Immature natural killer cell (primary cell): ENCODE measurements around the gene ZCCHC2. TPM values are rescaled to one million over a fixed set of nuclear protein-coding genes. Genes with fewer than 3 reads are reported as not detected.

ENCODE experiments used
- DNase-seq, 3 donors: peaks; one replicate each; pipeline ENCODE4 v3.0.0; 2022; ENCODE audit warnings: mixed read lengths in 1 of 3
- H3K27ac Mint-ChIP-seq, 6 donors: one replicate each; pipeline ENCODE4 v1.8.0; 2020; ENCODE audit warnings: mixed read lengths in 6 of 6, mild to moderate bottlenecking in 5 of 6, inconsistent platforms in 4 of 6, moderate library complexity in 3 of 6
- H3K27me3 Mint-ChIP-seq, 3 donors: one replicate each; pipeline ENCODE4 v1.8.0; 2020 to 2021; ENCODE audit warnings: low read depth in 3 of 3, mild to moderate bottlenecking in 3 of 3, mixed read lengths in 3 of 3, moderate library complexity in 3 of 3, inconsistent platforms in 1 of 3
- H3K36me3 Mint-ChIP-seq, 3 donors: one replicate each; pipeline ENCODE4 v1.8.0; 2020; ENCODE audit warnings: mixed read lengths in 3 of 3, inconsistent platforms in 2 of 3, mild to moderate bottlenecking in 2 of 3
- H3K4me1 Mint-ChIP-seq, 2 donors: one replicate each; pipeline ENCODE4 v1.8.0; 2020; ENCODE audit warnings: inconsistent platforms in 2 of 2, mild to moderate bottlenecking in 2 of 2, mixed read lengths in 2 of 2, moderate library complexity in 1 of 2
- H3K4me3 Mint-ChIP-seq, 5 donors: one replicate each; pipeline ENCODE4 v1.8.0; 2020; ENCODE audit warnings: mild to moderate bottlenecking in 5 of 5, mixed read lengths in 5 of 5, inconsistent platforms in 3 of 5, moderate library complexity in 3 of 5
- H3K9me3 Mint-ChIP-seq, 6 donors: one replicate each; pipeline ENCODE4 v1.8.0; 2020; ENCODE audit warnings: mild to moderate bottlenecking in 6 of 6, mixed read lengths in 6 of 6, inconsistent platforms in 4 of 6, moderate library complexity in 3 of 6
- polyA plus RNA-seq, 3 donors: library from polyadenylated mRNA; unstranded; fragments of 300-500 nt; fragmentation: Illumina TruSeq; gene quantifications; one replicate each; pipeline ENCODE4 v1.2.3, GENCODE V29; 2021

The ZCCHC2 gene
- polyA plus RNA-seq, 3 donors from 2014 or later = 1.6 to 4.2 (median 2.1) TPM

DNA sequence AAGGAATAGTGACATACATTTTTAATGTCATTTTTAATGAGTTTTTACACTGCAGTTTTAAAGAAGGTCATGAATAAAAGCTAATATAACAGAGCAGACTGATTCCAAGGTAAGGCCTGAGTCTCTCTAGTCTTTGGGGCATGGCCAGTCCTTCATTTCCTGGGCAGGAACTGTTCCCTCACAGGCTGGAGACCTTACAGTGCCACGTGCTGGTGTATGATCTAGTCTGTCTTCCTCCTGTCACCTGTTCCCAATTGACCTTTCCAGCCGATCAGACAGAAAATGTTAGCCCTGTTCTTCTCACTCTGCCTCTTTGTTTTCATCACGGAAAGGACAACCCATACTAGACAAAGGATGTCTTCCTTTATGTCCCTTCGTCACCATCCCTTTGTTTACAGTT lies 33.6 kb downstream of the ZCCHC2 start:
- DNase-seq = no peak
- H3K27me3 Mint-ChIP-seq = peaks cover 0 to 2% (median 2%) of the 10 kb centered on the region in 3 donors
- peaks cover 15 to 25% of the 10 kb centered on the region in 2 donors for H3K4me1 Mint-ChIP-seq
- H3K36me3 Mint-ChIP-seq = peaks cover 25 to 53% (median 48%) of the 10 kb centered on the region in 3 donors
- no peak overlapping the region for H3K4me3 Mint-ChIP-seq
- H3K27ac Mint-ChIP-seq = no peak overlapping the region
- H3K9me3 Mint-ChIP-seq = no peaks in the 10 kb centered on the region

DNA sequence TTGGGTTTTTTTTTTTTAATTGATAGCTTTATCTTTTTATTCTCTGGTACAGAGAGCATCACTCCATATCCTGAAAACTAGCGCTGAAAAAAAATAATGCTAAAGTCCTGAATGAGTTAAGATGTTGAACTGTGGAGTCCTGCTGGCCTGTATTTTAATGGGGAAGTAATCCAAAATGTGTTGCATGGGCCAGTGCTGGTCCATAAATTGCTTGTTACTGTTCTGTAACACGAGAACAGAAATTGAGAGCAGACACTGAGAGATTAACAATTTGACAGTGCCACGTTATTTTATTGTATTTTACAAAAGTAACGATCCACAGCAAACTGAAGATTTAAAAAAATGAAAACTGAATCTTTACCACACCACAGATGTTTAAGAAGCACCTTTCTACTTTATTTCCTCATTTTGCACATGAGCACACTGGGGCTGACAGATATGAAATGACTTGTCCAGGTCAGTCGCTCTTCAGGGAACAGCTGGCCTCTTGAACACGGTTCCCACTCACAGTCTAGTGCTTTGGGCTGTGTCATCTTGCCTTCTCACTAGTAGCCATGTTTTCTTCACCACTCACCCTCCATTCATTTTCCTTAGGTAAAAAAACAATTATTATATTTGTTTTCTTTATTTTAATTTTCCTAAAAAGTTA lies 35.3 kb downstream of the ZCCHC2 start:
- H3K4me1 Mint-ChIP-seq = peaks cover 15 to 17% of the 10 kb centered on the region in 2 donors
- peaks cover 38 to 55% (median 53%) of the 10 kb centered on the region in 3 donors for H3K36me3 Mint-ChIP-seq
- no peak for DNase-seq
- H3K9me3 Mint-ChIP-seq = no peaks in the 10 kb centered on the region
- H3K27ac Mint-ChIP-seq = peak overlapping the region in 1 of 6 donors; percentile 15
- H3K27me3 Mint-ChIP-seq = peaks cover 0 to 3% (median 2%) of the 10 kb centered on the region in 3 donors
- H3K4me3 Mint-ChIP-seq = no peak overlapping the region

- Mint-ChIP-seq H3K9me3 (no peaks in the 10 kb centered on the region), H3K27ac (no peak overlapping the region)
These were observed 41.2 kb downstream of the ZCCHC2 start for GRCh38 chr18:62564044-62564443.

DNA sequence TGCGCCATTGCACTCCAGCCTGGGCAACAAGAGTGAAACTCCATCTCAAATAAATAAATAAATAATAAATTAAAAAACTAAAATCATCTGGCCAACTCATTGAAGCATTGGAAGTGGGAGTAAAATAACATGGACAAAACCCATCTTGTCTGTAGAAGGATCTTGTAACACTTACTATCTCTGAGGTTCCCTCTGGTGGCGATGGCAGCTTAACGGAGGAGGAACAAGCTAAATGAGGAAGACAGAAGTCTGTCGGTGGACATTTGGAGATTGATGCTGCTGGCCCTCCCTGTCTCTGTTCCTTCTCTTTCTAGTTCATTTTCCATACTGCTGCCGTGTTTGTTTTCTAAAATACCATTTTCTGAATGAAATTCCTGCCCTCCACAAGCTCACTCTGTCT lies 43.4 kb downstream of the ZCCHC2 start:
- Mint-ChIP-seq H3K36me3 (peaks cover 54 to 70% (median 61%) of the 10 kb centered on the region in 3 donors), H3K27me3 (peaks cover 0 to 1% (median 0%) of the 10 kb centered on the region in 3 donors), H3K27ac (peak overlapping the region in 1 of 6 donors; percentile 67), H3K9me3 (no peaks in the 10 kb centered on the region), H3K4me1 (peaks cover 9 to 24% of the 10 kb centered on the region in 2 donors), H3K4me3 (no peak overlapping the region)
- DNase-seq = peak in 1 of 3 donors; percentile 12

More at GRCh38 chr18:62564044-62564443, 41.2 kb downstream of the ZCCHC2 start:
- Mint-ChIP-seq H3K4me3 (no peak overlapping the region), H3K4me1 (peaks cover 5 to 14% of the 10 kb centered on the region in 2 donors), H3K27me3 (peaks cover 0 to 3% (median 0%) of the 10 kb centered on the region in 3 donors), H3K36me3 (peaks cover 45 to 73% (median 55%) of the 10 kb centered on the region in 3 donors)
- no peak for DNase-seq

DNA sequence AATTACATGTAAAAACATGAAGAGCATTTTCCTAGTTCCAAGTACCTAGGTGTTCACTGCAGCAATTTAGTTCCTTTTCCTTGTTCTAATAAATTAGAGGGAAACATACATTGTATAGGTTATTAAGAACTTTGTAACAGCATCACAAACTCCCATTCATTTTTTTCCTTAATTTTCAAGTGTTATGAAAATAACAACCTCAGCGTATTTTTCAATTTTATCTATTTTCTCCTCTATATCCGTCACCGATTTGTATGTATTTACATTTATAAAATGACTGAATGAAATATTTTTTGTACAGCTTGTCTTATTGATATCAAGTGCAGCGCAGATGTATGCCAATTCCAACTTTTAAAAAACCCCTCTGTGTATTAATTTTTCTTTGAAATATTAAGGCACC lies 44.0 kb downstream of the ZCCHC2 start:
- H3K27ac Mint-ChIP-seq = no peak overlapping the region
- H3K36me3 Mint-ChIP-seq = peaks cover 49 to 67% (median 59%) of the 10 kb centered on the region in 3 donors
- H3K9me3 Mint-ChIP-seq = no peaks in the 10 kb centered on the region

DNA sequence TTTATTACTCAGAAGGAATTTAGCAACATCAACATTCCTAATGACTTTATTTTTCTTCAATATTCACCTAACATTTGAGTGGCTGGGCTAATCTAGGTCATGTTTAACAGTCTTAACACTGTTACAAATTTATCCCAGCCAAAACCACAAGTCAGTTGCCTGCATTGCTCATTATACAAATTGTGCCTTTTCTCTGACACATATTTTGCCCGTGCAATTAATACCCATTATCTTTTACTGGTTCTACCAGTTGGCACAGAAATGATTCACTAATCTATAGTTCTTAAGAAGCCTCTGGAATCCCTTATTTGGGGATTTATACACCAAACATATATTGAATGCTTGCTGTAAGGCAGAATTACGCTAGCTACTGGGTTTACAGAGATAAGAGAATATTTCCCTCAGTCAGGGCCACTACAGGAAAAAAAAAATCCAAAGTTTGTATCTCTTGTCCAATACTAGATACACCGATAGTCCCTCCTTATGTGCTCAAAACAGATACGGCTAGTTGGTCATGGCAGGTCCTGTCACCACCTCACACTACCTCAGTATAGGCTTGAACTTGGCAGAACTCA lies 46.3 kb downstream of the ZCCHC2 start:
- peaks cover 9 to 39% of the 10 kb centered on the region in 2 donors for H3K4me1 Mint-ChIP-seq
- H3K9me3 Mint-ChIP-seq = no peaks in the 10 kb centered on the region
- no peak for DNase-seq
- H3K27me3 Mint-ChIP-seq = no peaks in the 10 kb centered on the region
- H3K27ac Mint-ChIP-seq = peak overlapping the region in 5 of 6 donors; percentile 1 to 74 (median 6)
- H3K36me3 Mint-ChIP-seq = peaks cover 43 to 65% (median 46%) of the 10 kb centered on the region in 3 donors
- peak overlapping the region in 1 of 5 donors; percentile 30 for H3K4me3 Mint-ChIP-seq

More for the DNA sequence above, 44.0 kb downstream of the ZCCHC2 start:
- no peak for DNase-seq
- Mint-ChIP-seq H3K4me3 (no peak overlapping the region), H3K27me3 (no peaks in the 10 kb centered on the region), H3K4me1 (peaks cover 9 to 30% of the 10 kb centered on the region in 2 donors)

- Mint-ChIP-seq H3K27me3 (peaks cover 0 to 5% (median 0%) of the 10 kb centered on the region in 3 donors), H3K4me3 (no peak overlapping the region), H3K27ac (peak overlapping the region in 5 of 6 donors; percentile 22 to 89 (median 76))
These were observed 48.2 kb downstream of the ZCCHC2 start for GRCh38 chr18:62571037-62571436.

GRCh38 chr18:62571648-62572047 lies 48.8 kb downstream of the ZCCHC2 start:
- H3K27ac Mint-ChIP-seq = peak overlapping the region in 4 of 6 donors; percentile 22 to 89 (median 67)
- H3K27me3 Mint-ChIP-seq = peaks cover 0 to 5% (median 0%) of the 10 kb centered on the region in 3 donors
- peaks cover 36 to 67% (median 58%) of the 10 kb centered on the region in 3 donors for H3K36me3 Mint-ChIP-seq
- H3K4me1 Mint-ChIP-seq = peaks cover 9 to 42% of the 10 kb centered on the region in 2 donors
- H3K9me3 Mint-ChIP-seq = no peaks in the 10 kb centered on the region
- DNase-seq = peak; percentile 23 to 68 (median 35)
- H3K4me3 Mint-ChIP-seq = no peak overlapping the region

More at GRCh38 chr18:62571037-62571436, 48.2 kb downstream of the ZCCHC2 start:
- peaks cover 42 to 70% (median 60%) of the 10 kb centered on the region in 3 donors for H3K36me3 Mint-ChIP-seq
- H3K9me3 Mint-ChIP-seq = no peaks in the 10 kb centered on the region
- peak in 1 of 3 donors; percentile 11 for DNase-seq
- H3K4me1 Mint-ChIP-seq = peaks cover 9 to 39% of the 10 kb centered on the region in 2 donors

DNA sequence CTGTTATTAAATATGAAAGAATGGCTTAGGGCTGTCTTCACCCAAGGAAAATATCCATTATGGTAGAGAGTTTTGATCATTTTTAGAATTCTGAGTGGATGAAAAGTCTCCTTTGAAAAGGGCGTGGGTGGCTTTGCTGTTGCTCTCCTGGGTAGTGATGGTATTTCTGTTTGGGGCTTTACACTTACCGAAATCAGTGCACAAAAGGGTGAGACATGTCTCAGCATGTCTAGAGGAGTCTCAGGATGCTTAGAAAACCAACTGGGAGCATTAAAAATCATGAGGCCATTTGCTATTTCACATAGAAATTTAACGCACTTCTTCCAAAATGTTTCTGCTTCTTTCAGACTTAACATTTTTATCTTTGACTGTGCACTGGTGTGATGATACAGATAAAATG lies 49.6 kb downstream of the ZCCHC2 start:
- no peaks in the 10 kb centered on the region for H3K9me3 Mint-ChIP-seq
- DNase-seq = no peak
- peaks cover 0 to 5% (median 0%) of the 10 kb centered on the region in 3 donors for H3K27me3 Mint-ChIP-seq
- H3K36me3 Mint-ChIP-seq = peaks cover 32 to 70% (median 60%) of the 10 kb centered on the region in 3 donors
- peak overlapping the region in 3 of 6 donors; percentile 46 to 65 (median 55) for H3K27ac Mint-ChIP-seq
- H3K4me3 Mint-ChIP-seq = no peak overlapping the region
- H3K4me1 Mint-ChIP-seq = peaks cover 9 to 47% of the 10 kb centered on the region in 2 donors

DNA sequence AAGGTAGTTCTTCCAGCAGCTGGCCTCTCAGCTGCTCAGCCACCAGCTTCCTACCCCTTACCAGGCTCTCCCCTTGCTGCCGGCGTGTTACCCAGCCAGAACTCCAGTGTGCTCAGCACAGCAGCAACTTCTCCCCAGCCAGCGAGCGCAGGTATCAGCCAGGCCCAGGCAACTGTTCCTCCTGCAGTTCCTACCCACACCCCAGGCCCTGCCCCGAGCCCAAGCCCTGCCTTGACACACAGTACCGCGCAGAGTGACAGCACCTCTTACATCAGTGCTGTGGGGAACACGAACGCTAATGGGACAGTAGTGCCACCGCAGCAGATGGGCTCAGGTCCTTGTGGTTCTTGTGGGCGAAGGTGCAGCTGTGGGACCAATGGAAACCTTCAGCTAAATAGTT lies 52.0 kb downstream of the ZCCHC2 start:
- Mint-ChIP-seq H3K27me3 (peaks cover 0 to 5% (median 0%) of the 10 kb centered on the region in 3 donors), H3K4me1 (peaks cover 0 to 33% of the 10 kb centered on the region in 2 donors), H3K9me3 (no peaks in the 10 kb centered on the region), H3K36me3 (peaks cover 25 to 57% (median 54%) of the 10 kb centered on the region in 3 donors), H3K4me3 (no peak overlapping the region), H3K27ac (no peak overlapping the region)
- no peak for DNase-seq

GRCh38 chr18:62576271-62576670 lies 53.4 kb downstream of the ZCCHC2 start:
- DNase-seq = no peak
- Mint-ChIP-seq H3K27me3 (peaks cover 0 to 5% (median 0%) of the 10 kb centered on the region in 3 donors), H3K9me3 (no peaks in the 10 kb centered on the region), H3K36me3 (peaks cover 10 to 47% (median 44%) of the 10 kb centered on the region in 3 donors), H3K4me1 (peaks cover 0 to 27% of the 10 kb centered on the region in 2 donors), H3K4me3 (no peak overlapping the region), H3K27ac (no peak overlapping the region)

DNA sequence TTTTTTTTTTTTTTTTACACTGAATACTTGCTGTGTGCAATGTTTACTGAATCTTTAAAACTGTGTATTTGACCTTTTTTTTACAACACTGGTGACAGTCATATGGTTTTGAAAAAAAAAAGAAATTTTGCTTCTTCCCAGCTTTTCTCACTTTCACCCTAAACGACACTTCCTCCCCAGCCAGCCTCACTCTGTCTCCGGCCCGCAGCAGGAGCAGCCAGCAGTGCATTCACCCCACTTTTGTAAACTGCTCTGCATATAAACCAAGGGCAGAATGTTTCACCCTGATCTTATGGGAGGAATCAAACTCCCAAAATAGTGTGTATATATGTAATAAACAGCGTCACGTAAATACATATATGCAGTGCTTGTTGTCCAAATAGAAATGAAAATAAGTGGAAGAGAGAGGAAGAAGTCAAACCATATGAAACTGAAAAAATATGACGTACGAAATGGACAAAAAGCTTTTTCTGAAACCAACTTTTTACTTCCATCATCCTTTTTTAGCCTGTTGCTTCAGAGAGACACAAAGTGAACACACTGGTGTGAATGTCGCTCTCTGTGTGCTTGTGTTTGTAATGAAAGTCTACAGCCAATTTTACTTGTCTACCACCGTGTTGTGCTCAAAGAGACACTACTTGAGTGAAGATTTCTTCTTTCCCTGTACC lies 54.2 kb downstream of the ZCCHC2 start:
- Mint-ChIP-seq H3K27ac (peak overlapping the region in 2 of 6 donors; percentile 25 to 36), H3K9me3 (no peaks in the 10 kb centered on the region), H3K36me3 (peaks cover 8 to 44% (median 44%) of the 10 kb centered on the region in 3 donors), H3K4me1 (peaks cover 0 to 20% of the 10 kb centered on the region in 2 donors), H3K4me3 (no peak overlapping the region), H3K27me3 (peaks cover 0 to 5% (median 0%) of the 10 kb centered on the region in 3 donors)
- no peak for DNase-seq

- Mint-ChIP-seq H3K27me3 (peaks cover 0 to 5% (median 0%) of the 10 kb centered on the region in 3 donors), H3K4me1 (peaks cover 0 to 13% of the 10 kb centered on the region in 2 donors), H3K4me3 (no peak overlapping the region), H3K36me3 (peaks cover 8 to 41% (median 40%) of the 10 kb centered on the region in 3 donors), H3K9me3 (no peaks in the 10 kb centered on the region), H3K27ac (peak overlapping the region in 2 of 6 donors; percentile 14 to 34)
- DNase-seq = no peak
These were observed 54.9 kb downstream of the ZCCHC2 start for GRCh38 chr18:62577765-62578164.
